GM18508 (cell line): Measurements from ENCODE around the gene PDZD7.

Experiments used
- ATAC-seq: cut with Tn5 transposase; IDR thresholded peaks from one replicate; pipeline ENCODE4 v1.9.1; 2021; ENCODE audit warnings: moderate number of reproducible peaks; ENCODE audit not compliant: insufficient read depth, unreplicated experiment

The PDZD7 gene

GRCh38 chr10:101007099-101007711 lies 23.7 kb downstream of the PDZD7 start:
- ATAC-seq, result no peak

- no peak for ATAC-seq
Observed at GRCh38 chr10:101006593-101007098, 24.3 kb downstream of the PDZD7 start.

DNA sequence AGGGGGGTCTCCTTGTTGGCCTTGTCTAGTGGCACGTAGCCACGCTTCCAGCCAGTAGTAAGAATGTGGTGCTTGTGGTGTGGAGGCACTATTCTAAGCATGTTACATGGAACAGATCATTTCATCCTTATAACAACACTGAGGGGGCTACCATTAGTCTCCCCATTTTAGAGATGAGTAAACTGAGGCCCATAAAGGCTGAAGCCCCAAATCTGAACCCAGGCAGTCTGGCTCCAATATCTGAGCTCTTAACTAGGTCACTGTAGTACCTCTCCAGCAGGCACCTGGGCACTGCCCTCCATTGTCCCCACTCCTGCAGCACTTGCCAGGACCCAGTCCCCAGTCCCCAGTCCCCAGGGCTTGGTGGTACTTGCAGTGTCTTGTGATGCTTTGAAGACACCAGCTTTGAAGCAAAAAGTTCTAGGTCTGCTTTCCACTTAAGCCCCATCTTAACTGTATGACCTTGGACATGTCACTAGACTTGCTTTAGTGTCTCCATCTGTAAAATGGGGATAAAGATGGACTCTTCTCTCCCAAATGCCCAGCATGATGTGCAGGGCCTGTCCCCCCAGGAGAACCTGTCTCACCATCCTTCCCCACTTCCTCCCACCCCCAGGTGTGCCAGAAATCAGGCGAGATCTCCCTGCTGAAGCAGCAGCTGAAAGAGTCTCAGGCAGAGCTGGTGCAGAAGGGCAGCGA lies 24.9 kb downstream of the PDZD7 start:
- ATAC-seq, result no peak

- ATAC-seq, result no peak
Observed at GRCh38 chr10:101005361-101005760, 25.6 kb downstream of the PDZD7 start.

- ATAC-seq, result no peak
Observed at GRCh38 chr10:101003639-101004206, 27.2 kb downstream of the PDZD7 start.

DNA sequence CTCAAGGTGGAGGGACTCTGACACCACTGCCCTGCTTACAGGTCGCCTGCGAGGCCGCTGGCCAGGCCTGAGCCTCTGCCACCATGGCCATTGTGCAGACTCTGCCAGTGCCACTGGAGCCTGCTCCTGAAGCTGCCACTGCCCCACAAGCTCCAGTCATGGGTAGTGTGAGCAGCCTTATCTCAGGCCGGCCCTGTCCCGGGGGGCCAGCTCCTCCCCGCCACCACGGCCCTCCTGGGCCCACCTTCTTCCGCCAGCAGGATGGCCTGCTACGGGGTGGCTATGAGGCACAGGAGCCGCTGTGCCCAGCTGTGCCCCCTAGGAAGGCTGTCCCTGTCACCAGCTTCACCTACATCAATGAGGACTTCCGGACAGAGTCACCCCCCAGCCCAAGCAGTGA lies 28.5 kb downstream of the PDZD7 start:
- ATAC-seq, result no peak

GRCh38 chr10:101001659-101002035 lies 29.3 kb downstream of the PDZD7 start:
- ATAC-seq, result no peak

- ATAC-seq, result no peak
Observed at GRCh38 chr10:101000915-101001658, 29.8 kb downstream of the PDZD7 start.

DNA sequence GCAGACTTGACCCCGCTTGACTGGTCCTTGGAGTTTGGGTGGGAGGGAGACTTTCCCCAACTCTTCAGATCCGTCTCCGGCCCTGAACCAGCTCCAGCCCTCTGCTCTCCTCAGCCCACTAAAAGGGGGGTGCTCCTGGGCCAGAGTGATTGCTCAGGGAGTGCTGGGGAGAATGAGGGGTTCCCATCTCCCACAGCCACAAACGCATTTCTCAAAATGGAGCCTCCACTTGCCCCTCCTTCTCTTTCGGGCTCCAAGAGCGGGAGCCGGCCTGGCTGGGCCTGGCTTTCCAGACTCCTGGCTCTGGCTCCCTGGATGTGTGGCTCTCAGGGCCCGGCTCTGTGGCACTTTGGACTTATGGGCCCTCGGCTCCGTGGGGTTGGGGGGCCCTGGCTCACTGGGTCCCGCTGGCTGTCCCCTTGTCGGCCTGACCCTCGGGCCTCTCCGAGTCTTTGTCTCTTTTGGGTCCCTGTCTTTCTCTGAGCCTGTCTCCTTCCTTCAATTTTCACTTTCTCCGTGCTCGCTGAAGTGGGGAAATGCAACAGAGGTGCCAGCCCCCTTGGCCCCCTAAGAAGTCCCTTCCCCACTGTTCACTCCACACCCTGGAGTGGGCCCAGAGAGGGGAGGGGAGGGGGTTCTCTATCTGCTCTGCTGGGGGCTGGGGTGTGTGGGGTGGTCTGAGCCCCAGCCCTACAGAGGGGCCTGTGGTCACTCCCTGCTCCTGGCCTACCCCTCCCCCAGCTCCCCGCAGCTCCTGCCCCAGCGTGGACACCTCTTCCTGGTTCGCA lies 30.6 kb downstream of the PDZD7 start:
- no peak for ATAC-seq

DNA sequence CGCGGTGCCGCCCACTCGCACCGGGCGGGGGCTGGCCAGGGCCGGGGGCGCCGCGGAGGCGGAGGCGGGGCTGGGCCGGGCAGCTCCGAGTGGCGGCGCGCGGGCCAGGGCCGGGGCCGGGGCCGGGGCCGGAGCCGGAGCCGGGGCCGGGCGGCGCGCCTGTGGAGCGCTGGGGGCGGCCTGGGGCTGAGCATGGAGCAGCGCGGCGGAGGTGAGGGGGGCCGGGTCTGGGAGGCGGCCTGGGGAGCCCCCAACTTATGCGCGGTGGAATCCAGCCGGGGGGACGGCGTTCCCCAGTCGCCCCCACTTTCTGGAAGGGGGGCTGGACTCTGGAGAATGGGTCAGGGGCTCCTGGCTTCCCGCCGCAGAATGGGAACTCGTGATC lies 31.2 kb downstream of the PDZD7 start, which contains the start of gene LZTS2:
LZTS2 (plus strand) TSS at position 67 of the 385 bp plus-strand sequence. CDS start 2,731 bp downstream, outside the sequence.
- ATAC-seq, result no peak

GRCh38 chr10:100998991-100999741 lies 31.8 kb downstream of the PDZD7 start:
- no peak for ATAC-seq

- no peak for ATAC-seq
Observed at GRCh38 chr10:100998183-100998990, 32.5 kb downstream of the PDZD7 start.

DNA sequence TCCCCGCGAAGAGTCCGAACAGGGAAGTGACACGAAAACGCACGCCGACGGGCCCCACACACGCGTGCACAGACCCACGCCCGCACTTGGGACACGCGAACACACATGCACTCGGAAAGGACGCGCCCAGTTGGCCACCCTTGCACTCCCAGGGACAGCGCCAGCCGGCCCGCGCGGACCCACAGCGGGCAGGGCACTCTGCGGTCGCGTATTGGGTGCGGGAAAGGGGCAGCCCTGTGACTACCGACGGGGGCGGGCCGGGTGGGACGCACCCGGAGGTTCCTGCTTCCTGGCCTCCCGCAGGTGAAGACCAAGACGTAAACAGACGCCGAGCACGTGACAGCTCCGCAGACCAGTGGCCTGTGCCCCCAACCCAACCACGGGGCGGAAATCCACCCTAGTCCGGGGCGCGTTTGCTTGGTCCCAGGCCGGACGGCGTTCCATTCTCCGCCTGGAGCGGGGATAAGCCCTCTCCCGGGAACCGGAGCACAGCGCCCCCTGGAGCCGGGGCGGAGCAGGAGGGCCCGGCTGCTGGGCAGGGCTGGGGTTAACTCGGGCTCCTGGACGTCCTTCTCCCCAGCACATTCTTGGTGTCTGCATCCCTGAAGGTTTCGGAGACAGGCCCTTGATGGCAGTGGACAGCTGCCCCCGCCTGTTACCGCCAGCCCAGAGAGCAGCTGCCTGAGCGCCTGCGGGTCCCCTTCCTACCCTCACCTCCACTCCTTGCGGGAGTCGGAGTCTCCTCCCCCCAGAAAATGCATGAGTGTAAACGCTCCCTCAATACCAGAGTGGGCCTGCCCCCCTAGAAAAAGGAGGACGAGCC lies 33.4 kb downstream of the PDZD7 start:
- no peak for ATAC-seq

GRCh38 chr10:100996678-100997359 lies 34.1 kb downstream of the PDZD7 start:
- no peak for ATAC-seq

GRCh38 chr10:100995181-100995580 lies 35.7 kb downstream of the PDZD7 start:
- ATAC-seq, result no peak

- ATAC-seq, result no peak
Observed at GRCh38 chr10:100993986-100994708, 36.8 kb downstream of the PDZD7 start.

DNA sequence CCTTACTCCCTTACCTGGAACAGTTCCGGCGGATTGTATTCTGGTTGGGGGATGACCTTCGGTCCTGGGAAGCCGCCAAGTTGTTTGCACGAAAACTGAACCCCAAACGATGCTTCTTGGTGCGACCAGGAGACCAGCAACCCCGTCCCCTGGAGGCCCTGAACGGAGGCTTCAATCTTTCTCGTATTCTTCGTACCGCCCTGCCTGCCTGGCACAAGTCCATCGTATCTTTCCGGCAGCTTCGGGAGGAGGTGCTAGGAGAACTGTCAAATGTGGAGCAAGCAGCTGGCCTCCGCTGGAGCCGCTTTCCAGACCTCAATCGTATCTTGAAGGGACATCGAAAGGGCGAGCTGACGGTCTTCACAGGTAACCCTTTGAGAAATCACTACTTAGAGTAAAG lies 41.8 kb downstream of the PDZD7 start:
- ATAC-seq, result no peak
